Stimulated activated CD8-positive, alpha-beta memory T cell treated with anti-CD3 and anti-CD28 coated beads, Interleukin-7, amount 100 ng/mL, for 4 hours (primary cell): ENCODE measurements around the gene CLEC18A.
"Not testable (repeated sequence)": the region's sequence is repeated elsewhere in the genome, so short reads cannot be mapped to it uniquely, and the experiment has no call there.

Experiments used
- DNase-seq, 2 donors: peaks; one replicate each; pipeline ENCODE4 v3.0.0-alpha.2; 2020; ENCODE audit warnings: low read depth in 2 of 2

Gene CLEC18A

GRCh38 chr16:69951672-69952031 lies 518 bp downstream of the CLEC18A start:
- DNase-seq = not testable (repeated sequence)

GRCh38 chr16:69952116-69952515 lies 982 bp downstream of the CLEC18A start:
- not testable (repeated sequence) for DNase-seq

DNA sequence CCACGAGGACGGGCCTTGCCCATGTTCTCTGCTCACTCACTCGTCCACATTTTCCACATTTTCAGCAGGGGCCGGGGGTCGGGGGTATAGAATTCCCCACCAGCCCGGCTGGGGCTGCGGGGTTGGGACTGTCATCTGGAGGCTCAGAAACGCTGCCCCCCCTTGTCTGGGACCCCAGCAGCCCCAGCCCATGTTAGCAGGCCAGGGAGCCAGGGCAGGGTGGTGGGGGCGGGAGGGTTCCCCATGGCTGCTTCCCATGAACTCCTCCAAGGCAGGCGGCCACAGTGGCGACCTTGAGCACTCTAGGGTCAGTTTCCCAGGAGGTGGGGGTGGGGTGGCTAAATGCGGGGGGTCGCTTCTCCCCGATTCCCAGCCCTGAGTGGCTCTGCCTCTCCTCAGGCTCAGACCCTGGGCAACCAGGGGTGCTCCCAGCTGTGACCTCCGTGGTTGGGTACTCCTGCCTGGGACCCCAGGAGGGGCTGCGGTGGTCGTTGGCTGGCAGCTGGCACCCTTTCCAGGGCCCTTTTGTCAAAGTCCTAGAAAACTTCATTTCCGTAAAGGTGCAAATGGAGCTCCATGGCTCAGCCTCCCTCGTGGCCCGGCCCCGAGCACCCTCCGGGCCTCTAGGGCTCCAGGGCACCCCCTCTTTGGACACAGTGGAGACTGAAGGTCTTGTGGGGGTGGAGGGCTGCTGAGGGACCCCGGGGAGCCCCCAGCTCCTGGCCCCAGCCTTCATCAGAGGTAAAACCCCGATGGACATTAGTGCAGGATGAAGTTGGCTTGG lies 1.6 kb downstream of the CLEC18A start:
- not testable (repeated sequence) for DNase-seq

DNA sequence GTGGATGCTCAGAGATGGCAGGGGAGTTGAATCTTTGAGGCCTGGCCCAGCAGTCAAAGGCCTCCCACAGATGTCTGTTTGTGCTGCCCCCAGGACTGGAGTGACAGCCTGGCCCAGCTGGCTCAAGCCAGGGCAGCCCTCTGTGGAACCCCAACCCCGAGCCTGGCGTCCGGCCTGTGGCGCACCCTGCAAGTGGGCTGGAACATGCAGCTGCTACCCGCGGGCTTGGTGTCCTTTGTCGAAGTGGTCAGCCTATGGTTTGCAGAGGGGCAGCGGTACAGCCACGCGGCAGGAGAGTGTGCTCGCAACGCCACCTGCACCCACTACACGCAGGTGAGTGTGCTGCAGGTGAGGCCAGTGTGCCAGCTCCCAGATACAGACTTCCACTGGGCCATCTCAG lies 3.1 kb downstream of the CLEC18A start:
- DNase-seq = not testable (repeated sequence)

DNA sequence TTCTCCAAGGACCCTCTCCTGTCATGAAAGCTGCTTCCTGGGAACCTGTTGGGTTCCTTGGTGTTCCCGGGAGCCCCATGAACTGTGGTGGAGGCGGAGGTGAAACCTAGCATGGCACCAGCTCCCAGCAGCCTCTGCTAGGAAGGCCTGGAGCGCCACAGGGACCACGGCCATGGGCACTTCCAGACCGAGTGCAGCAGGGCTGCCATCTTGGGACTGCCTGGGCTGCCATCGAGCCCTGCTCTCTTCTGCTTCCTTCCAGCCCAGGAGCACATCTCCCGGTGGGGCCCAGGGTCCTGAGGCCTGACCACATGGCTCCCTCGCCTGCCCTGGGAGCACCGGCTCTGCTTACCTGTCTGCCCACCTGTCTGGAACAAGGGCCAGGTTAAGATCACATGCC lies 12.2 kb downstream of the CLEC18A start:
- not testable (repeated sequence) for DNase-seq

DNA sequence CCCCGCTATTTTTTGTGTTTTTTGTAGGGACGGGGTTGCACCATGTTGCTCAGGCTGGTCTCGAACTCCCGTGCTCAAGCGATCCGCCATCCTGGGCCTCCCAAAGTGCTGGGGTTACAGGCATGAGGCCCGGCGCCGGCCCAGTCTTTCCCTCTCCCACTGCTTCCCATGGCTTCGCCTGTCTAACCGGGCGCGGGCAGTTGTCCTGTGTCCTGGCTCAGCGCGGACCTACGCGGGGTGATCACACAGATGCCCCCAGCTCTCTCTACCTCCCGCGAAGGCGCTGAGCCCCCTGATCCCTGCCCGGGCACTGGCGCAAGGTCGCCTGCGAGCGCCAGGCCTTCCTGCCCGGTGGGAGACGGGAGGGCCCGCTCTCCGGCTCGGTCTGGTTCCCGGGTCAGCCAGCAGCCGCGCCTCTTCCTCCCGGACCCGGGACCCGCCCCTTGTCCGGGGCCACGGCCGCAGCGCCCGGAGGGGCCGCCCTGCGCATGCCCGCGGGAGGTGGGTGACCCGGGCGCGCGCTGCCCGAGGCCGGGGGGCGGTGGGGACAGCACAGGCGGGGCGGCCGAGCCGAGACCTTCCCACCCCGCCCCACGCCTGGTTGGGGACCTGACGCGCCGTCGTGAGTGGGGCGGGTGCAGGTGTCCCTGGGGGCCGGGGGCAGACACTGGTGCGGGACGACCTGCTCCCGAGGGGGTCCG lies 14.0 kb downstream of the CLEC18A start:
- DNase-seq = not testable (repeated sequence)

GRCh38 chr16:69965661-69966054 lies 14.5 kb downstream of the CLEC18A start:
- not testable (repeated sequence) for DNase-seq

- not testable (repeated sequence) for DNase-seq
Measured at GRCh38 chr16:69967688-69968087, 16.6 kb downstream of the CLEC18A start.

- DNase-seq = not testable (repeated sequence)
Measured at GRCh38 chr16:69968125-69968524, 17.0 kb downstream of the CLEC18A start.

- not testable (repeated sequence) for DNase-seq
Measured at GRCh38 chr16:69969657-69970056, 18.5 kb downstream of the CLEC18A start.

- not testable (repeated sequence) for DNase-seq
Measured at GRCh38 chr16:69972120-69972519, 21.0 kb downstream of the CLEC18A start.

GRCh38 chr16:69972935-69973334 lies 21.8 kb downstream of the CLEC18A start:
- DNase-seq = not testable (repeated sequence)

GRCh38 chr16:69985196-69985595 lies 34.1 kb downstream of the CLEC18A start:
- not testable (repeated sequence) for DNase-seq

GRCh38 chr16:69997956-69998355 lies 46.8 kb downstream of the CLEC18A start:
- not testable (repeated sequence) for DNase-seq

DNA sequence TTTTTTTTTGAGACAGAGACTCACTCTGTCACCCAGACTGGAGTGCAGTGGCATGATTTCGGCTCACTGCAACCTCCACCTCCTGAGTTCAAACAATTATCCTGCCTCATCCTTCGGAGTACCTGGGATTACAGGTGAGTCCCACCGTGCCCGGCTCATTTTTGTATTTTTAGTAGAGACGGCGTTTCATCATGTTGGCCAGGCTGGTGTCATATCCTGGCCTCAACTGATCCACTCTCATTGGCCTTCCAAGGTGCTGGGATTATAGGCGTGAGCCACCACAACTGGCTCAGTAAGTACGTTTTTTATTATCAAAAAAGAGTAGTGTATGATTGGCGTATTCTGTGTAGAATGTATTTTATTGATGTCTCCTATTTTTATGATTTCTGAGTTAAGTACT lies 48.7 kb downstream of the CLEC18A start:
- DNase-seq = not testable (repeated sequence)

DNA sequence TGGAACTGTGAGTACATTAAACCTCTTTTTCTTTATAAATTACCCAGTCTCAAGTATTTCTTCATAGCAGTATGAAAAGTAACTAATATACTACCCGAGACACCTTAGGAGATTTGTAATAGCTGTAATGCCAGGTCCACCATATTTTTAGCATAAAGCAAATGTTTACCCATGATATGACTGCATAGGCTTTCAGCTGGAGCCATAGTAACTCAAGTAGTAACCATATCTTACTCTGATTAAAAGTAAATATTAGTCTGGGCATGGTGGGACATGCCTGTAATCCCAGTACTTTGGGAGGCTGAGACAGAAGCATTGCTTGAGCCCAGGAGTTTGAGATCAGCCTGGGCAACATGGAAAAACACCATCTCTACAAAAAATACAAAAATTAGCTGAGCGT lies 52.4 kb downstream of the CLEC18A start:
- not testable (repeated sequence) for DNase-seq

DNA sequence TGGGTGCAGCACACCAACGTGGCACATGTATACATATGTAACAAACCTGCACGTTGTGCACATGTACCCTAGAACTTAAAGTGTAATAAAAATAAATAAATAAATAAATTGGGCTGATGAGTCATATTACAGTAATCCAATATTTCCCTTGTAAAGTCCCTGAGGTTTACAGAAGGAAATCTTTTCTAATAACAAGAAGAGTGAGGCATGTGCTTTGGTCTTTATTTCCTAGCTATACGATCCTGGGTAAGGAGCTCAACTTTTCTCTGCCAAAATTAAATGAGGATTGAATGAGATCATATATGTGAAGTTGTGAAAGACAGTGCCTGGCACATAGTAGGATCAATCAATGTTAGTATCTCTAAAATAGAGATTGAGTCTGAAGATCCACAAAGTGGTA lies 57.5 kb downstream of the CLEC18A start:
- DNase-seq = not testable (repeated sequence)

DNA sequence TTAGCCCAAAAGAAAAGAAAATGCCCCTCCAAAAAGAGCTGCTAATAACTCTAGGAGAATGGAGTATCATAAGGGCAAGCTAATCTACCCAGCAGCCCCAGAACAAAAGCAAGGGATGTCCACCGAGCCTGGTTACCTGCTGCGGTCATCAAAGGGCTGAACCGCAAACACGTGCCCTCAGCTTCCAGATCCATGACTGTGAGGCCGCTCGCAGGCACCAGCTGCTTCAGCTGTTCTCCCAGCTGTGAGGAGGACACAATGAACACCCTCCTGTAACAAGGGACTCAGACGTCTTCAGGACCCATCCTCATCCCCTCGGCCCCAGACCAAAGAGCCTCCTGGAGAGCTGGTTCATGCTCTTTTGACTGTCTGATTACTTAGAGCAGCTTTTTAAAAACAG lies 59.5 kb downstream of the CLEC18A start:
- DNase-seq = not testable (repeated sequence)

DNA sequence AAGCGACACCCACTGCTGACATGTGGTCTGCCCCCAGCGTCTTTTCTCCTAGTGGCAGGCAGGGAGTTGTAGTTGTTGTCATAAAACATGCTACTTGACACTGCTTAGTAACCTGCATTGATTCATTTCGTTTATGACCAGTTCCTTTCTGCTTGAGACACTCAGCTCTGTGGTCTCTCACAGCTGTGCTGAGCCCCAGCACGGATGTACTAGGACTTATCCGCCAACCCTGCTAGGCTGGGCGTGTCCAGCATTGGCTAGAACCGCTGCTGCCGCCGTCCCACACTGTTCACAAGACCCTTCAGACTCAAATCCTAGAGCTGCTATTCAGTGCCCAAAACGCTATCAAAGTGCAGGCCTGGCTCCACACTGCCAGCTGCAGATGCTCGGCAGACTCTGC lies 60.0 kb downstream of the CLEC18A start:
- not testable (repeated sequence) for DNase-seq

- not testable (repeated sequence) for DNase-seq
Measured at GRCh38 chr16:70012354-70012753, 61.2 kb downstream of the CLEC18A start.

GRCh38 chr16:70012951-70013350 lies 61.8 kb downstream of the CLEC18A start:
- not testable (repeated sequence) for DNase-seq
